ENCODE measurements around the gene PTGER2. TPM values are rescaled to one million over a fixed set of nuclear protein-coding genes. Genes with fewer than 3 reads are reported as not detected.

The PTGER2 gene
- total and polyA plus RNA-seq, 2 of the 13 experiments (the other 11 are each of a cell fraction or from before 2014, with no cell fraction given) = not detected

GRCh38 chr14:52365071-52365470 lies 51.0 kb downstream of the PTGER2 start:
- no peak overlapping the region for H3K4me2 ChIP-seq (ENCODE audit: low read depth, low read length)
- no peaks in the 10 kb centered on the region for H3K36me3 ChIP-seq (replicated peaks in 1 of 2; ENCODE audit: control insufficient read depth in 1 of 2, insufficient read depth in 2 of 2, low read length in 2 of 2)
- no peak overlapping the region for H2AFZ ChIP-seq (ENCODE audit: low read length)
- no peak overlapping the region for H3K4me3 ChIP-seq (replicated peaks in 1 of 3; ENCODE audit: insufficient read depth in 1 of 3, low read depth in 2 of 3, low read length in 3 of 3)
- ATAC-seq = no peak
- no peak for DNase-seq (ENCODE audit: low spot score)
- WGBS (ENCODE audit: low lambda C conversion rate) = 0% methylated on average over 1 of the region's 1 CpG
- H3K27me3 ChIP-seq (ENCODE audit: control insufficient read depth in 1 of 2, insufficient read depth in 2 of 2, low read length in 2 of 2) = peaks cover 0 to 2% of the 10 kb centered on the region in 2 experiments; a peak in 2 of 5 replicates
- POLR2A ChIA-PET = no interaction called here
- FAIRE-seq = no peak
- H3K27ac ChIP-seq (ENCODE audit: extremely low read length, insufficient read depth, low read length) = no peak overlapping the region
- in situ Hi-C loops (cut with HindIII; ENCODE audit: extremely low pct_ligation_motif_present, low pct_unique_long_range_greater_than_20kb) (no loop called here), intact Hi-C loops (cut with micrococcal nuclease; ENCODE audit: unreplicated experiment) (no loop called here)
- H3K79me2 ChIP-seq (ENCODE audit: insufficient read depth, low read length) = no peaks in the 10 kb centered on the region
- BruUV-seq (replicated peaks) = no TSS peak
- TF ChIP-seq DZIP1 (CRISPR knock-in tag; IDR thresholded peaks at IDR 0.05) = no peak
- TF ChIP-seq EP300 (IDR thresholded peaks at IDR 0.05; ENCODE audit: low read depth in 2 of 2, low read length in 2 of 2) = no peak
- no peak for TF ChIP-seq EP300 (CRISPR knock-in tag; IDR thresholded peaks at IDR 0.05; ENCODE audit: borderline replicate concordance)
- no peak for TF ChIP-seq PRMT3 (CRISPR knock-in tag; IDR thresholded peaks at IDR 0.05; ENCODE audit: borderline replicate concordance, low read depth)
- no peak for TF ChIP-seq KDM5A (IDR thresholded peaks at IDR 0.05; ENCODE audit: borderline replicate concordance, low read length)
- no peak for TF ChIP-seq ZNF589 (CRISPR knock-in tag; conservative IDR thresholded peaks at IDR 0.05)
- no peak for TF ChIP-seq RFX1 (IDR thresholded peaks at IDR 0.05)
- no peak overlapping the region for H3K9ac ChIP-seq (ENCODE audit: insufficient read depth, low read depth, low read length)
- CTCF ChIA-PET (ENCODE audit: low intra/inter-chr PET ratio, low total read pairs) = no interaction called here
- no peaks in the 10 kb centered on the region for H3K4me1 ChIP-seq (ENCODE audit: insufficient read depth, low read length)
- H4K20me1 ChIP-seq (ENCODE audit: insufficient read depth, low read length) = no peaks in the 10 kb centered on the region
- H3K9me3 ChIP-seq (ENCODE audit: low read length) = no peaks in the 10 kb centered on the region
